HepG2 (cell line): ENCODE measurements around the gene PPM1H. TPM values are rescaled to one million over a fixed set of nuclear protein-coding genes. Genes with fewer than 3 reads are reported as not detected.

Experiments
- HMGXB3 ChIP-seq: sonication (generic); formaldehyde crosslinking; IDR thresholded peaks from 2 replicates; pipeline ENCODE4 v1.4.0; 2020; ENCODE audit warnings: missing genetic modification reagents, borderline replicate concordance
- HOMEZ ChIP-seq: IDR thresholded peaks from 2 replicates; pipeline ENCODE4 v1.6.1; 2016; ENCODE audit warnings: low read depth
- NCOA2 ChIP-seq: sonication (generic); formaldehyde crosslinking; IDR thresholded peaks from 2 replicates; pipeline ENCODE4 v1.8.0; 2022; ENCODE audit warnings: inconsistent platforms
- PAXIP1 ChIP-seq: sonication (generic); formaldehyde crosslinking; conservative IDR thresholded peaks from 2 replicates; pipeline ENCODE4 v1.4.0; 2020; ENCODE audit warnings: mild to moderate bottlenecking, missing genetic modification reagents, moderate library complexity
- RXRB ChIP-seq: IDR thresholded peaks from 2 replicates; pipeline ENCODE4 v1.6.1; 2016; ENCODE audit warnings: borderline replicate concordance, missing genetic modification reagents, missing compliant biosample characterization
- THAP7 ChIP-seq: sonication (generic); formaldehyde crosslinking; IDR thresholded peaks from 2 replicates; pipeline ENCODE4 v1.8.1; 2023; ENCODE audit warnings: mild to moderate bottlenecking, missing genetic modification reagents
- ZMYM4 ChIP-seq: sonication (generic); formaldehyde crosslinking; IDR thresholded peaks from 2 replicates; pipeline ENCODE4 v1.8.1; 2023; ENCODE audit warnings: mild to moderate bottlenecking, missing genetic modification reagents
- ZNF33A ChIP-seq: sonication (generic); formaldehyde crosslinking; IDR thresholded peaks from 2 replicates; pipeline ENCODE4 v1.5.1; 2020; ENCODE audit warnings: missing genetic modification reagents, mild to moderate bottlenecking, moderate library complexity, borderline replicate concordance
- ZNF354B ChIP-seq: sonication (generic); formaldehyde crosslinking; IDR thresholded peaks from 2 replicates; pipeline ENCODE4 v1.8.0; 2022; ENCODE audit warnings: mild to moderate bottlenecking, missing genetic modification reagents
- polyA plus RNA-seq, 8 experiments: library from polyadenylated mRNA; depleted of rRNA in 3 of 8; stranded (reverse) in 7 of 8; unstranded in 1 of 8; fragments of >200 nt; fragmentation: Illumina TruSeq in 4 of 8; extraction: Trizol in 4 of 8; gene quantifications; 2 replicates each; pipeline versions ENCODE4 v1.2.1 to v1.2.3, GENCODE V29; 2011 to 2016; ENCODE audit warnings: low read depth in 4 of 8, missing spikeins in 1 of 8, mixed read lengths in 1 of 8; ENCODE audit not compliant: insufficient read depth in 1 of 8
- total RNA-seq, 5 experiments: library from RNA; depleted of rRNA; stranded (reverse); fragments of >200 nt; fragmentation: Illumina TruSeq; extraction: Trizol; gene quantifications; 2 replicates each; pipeline ENCODE4 v1.2.3, GENCODE V29; 2016; ENCODE audit warnings: low read depth in 1 of 5

The PPM1H gene
- total and polyA plus RNA-seq, 2 of the 13 experiments (the other 11 are each of a cell fraction or from before 2014, with no cell fraction given) = 29.1 to 38.1 TPM

- TF ChIP-seq HOMEZ (CRISPR knock-in tag) (0 out of 2 replicates have a peak, but pooled peaks have one; percentile 37), THAP7 (CRISPR knock-in tag) (no peak), PAXIP1 (0 out of 2 replicates have a peak, but pooled peaks have one; percentile 23), NCOA2 (CRISPR knock-in tag) (0 out of 2 replicates have a peak, but pooled peaks have one; percentile 17), ZNF354B (CRISPR knock-in tag) (0 out of 2 replicates have a peak, but pooled peaks have one; percentile 22), HMGXB3 (CRISPR knock-in tag) (no peak), ZMYM4 (CRISPR knock-in tag) (0 out of 2 replicates have a peak, but pooled peaks have one; percentile 27), RXRB (CRISPR knock-in tag) (0 out of 2 replicates have a peak, but pooled peaks have one; percentile 7), ZNF33A (no peak)
Observed at GRCh38 chr12:62866451-62867082, 68.4 kb downstream of the PPM1H start (continued).
